Measurements from ENCODE around the gene RFX2.
A peak's percentile ranks its signal among the peaks of the same experiment; 100 is the strongest.
"Not testable (repeated sequence)": the region's sequence is repeated elsewhere in the genome, so short reads cannot be mapped to it uniquely, and the experiment has no call there.

RFX2 gene

GRCh38 chr19:6110360-6110977 is at the start of gene RFX2:
Gene RFX2, minus strand, starts transcription at chr19:6110500. Its CDS starts 63,004 bp downstream, at chr19:6047496.
- peak; percentile 99 for DNase-seq

- no peak for DNase-seq
Measured at GRCh38 chr19:6156033-6156432, 45.7 kb upstream of the RFX2 start.

DNA sequence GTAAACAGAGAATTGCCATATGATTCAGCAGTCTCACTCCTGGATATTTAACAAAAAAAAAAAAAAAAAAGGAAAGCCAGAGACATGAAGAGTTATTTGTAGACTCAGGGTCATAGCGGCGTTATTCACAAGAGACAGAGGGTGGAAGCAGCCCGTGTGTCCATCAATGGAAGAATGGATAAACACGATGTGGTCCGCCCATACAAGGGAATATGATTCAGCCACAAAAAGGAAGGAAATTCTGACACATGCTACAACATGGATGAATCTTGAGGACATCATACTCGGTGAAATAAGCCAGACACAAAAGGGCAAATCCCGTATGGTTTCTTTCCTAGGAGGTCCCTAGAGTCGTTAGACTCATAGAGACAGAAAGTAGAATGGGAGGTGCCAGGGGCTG is 40.0 kb upstream of the RFX2 start:
- no peak for DNase-seq

- no peak for DNase-seq
Measured at GRCh38 chr19:6141217-6141616, 30.9 kb upstream of the RFX2 start.

GRCh38 chr19:6138511-6138910 is 28.2 kb upstream of the RFX2 start:
- DNase-seq = no peak

- no peak for DNase-seq
Measured at GRCh38 chr19:6138066-6138465, 27.8 kb upstream of the RFX2 start.

GRCh38 chr19:6133231-6133630 is 22.9 kb upstream of the RFX2 start:
- no peak for DNase-seq

DNA sequence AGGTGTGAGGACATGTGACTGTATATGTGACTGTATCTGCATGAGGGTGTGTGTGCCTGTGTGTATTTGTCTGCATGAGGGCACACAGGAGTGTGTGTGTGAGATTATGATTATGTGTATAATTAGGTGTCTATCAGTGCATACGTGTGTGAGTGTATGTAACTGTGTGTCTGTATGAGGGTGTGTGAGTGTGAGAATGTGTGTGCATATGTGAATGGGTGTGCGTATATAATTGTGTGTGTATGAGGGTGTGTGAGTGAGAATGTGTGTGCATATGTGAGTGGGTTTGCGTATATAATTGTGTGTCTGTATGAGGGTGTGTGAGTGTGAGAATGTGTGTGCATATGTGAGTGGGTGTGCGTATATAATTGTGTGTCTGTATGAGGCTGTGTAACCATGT is 22.2 kb upstream of the RFX2 start:
- no peak for DNase-seq

DNA sequence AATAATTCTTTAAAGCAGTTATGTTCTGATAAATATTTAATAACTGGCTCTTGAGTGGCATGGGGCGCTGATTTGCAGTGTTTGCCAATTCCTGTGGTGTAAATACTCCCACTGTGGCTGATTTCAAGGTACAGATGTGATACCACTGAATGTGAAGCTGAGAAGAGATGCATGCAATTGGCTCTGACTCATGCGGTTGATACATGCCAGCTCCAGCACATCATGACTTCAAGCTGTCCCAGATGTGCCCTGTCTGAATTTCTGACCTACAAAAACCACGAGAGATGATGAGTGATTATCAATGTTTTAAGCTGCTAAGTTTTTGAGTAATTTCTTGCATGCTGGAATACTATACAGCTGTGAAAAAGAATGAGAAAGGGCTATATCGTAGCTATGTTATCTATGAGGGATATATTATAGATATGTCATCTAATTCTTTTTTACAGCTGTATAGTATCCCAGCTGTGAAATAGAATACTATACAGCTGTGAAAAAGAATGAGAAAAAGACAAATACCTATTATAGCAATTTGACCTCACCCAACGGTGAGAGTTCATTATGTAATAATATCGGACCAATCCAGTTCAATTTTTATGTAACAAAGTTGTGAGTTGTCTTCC is 17.5 kb upstream of the RFX2 start:
- no peak for DNase-seq

- DNase-seq = peak; percentile 73
Measured at GRCh38 chr19:6126335-6126974, 16.2 kb upstream of the RFX2 start.

DNA sequence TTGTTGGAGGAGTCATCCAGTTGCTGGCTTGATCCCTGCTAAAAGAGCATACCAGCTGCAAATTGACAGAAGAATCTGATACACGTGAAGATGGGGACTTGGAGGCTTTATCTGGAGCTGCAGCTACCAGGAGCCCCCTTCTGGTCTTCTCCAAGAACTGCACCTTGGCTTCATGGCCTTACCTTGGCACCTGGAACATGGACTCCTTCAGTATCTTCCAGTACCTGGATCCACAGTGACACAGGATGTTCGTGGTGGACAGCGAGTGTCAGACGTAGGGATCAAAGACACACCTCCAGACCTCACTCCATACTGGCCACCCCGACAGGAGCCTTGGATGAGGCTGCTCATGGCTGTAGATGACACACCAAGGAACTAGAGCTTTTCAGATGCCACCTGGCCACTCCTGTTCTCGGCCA is 15.3 kb upstream of the RFX2 start:
- DNase-seq = peak; percentile 73

- no peak for DNase-seq
Measured at GRCh38 chr19:6119031-6119430, 8.7 kb upstream of the RFX2 start.

- no peak for DNase-seq
Measured at GRCh38 chr19:6118043-6118442, 7.7 kb upstream of the RFX2 start.

DNA sequence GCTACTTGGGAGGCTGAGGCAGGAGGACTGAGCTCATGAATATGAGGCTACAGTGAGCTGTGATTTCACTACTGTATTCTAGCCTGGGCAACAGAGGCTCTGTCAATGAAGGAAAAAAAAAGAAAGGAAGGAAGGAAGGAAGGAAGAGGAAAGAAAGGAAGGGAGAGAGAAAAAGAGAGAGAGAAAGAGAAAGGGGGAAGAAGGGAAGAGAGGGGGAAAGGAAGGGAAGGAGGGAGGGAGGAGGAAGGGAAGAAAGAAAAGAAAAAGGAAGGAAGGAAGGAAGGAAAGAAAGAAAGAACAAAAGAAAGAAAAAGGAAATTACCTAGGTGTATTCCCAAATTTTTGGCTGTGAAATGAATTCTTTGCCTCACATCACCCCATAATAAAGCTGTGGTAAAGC is 7.2 kb upstream of the RFX2 start:
- DNase-seq = no peak

GRCh38 chr19:6116749-6117430 is 6.6 kb upstream of the RFX2 start:
- DNase-seq = no peak

GRCh38 chr19:6115992-6116391 is 5.7 kb upstream of the RFX2 start:
- DNase-seq = no peak

GRCh38 chr19:6113616-6114188 is 3.4 kb upstream of the RFX2 start:
- no peak for DNase-seq

DNA sequence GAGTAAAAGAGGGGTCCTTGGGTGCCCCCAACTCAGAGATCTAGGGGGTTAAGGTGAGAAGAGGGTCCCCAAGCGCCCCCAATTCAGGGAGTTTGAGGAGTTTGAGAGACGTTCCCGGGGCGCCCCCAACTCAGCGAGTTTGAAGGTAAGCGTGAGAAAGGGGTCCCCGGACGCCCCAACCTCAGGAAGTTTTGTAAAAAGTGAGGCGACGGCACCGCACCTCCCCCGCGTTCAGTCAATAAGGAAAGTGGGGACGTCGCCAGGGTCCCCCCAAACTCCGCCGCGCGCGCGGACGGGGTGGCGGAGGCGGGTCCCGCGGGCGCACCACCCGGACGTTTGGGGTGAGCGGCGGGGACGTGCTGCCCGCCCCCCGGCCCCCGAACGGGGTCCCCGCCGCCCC is 353 bp downstream of the RFX2 start:
- DNase-seq = no peak

DNA sequence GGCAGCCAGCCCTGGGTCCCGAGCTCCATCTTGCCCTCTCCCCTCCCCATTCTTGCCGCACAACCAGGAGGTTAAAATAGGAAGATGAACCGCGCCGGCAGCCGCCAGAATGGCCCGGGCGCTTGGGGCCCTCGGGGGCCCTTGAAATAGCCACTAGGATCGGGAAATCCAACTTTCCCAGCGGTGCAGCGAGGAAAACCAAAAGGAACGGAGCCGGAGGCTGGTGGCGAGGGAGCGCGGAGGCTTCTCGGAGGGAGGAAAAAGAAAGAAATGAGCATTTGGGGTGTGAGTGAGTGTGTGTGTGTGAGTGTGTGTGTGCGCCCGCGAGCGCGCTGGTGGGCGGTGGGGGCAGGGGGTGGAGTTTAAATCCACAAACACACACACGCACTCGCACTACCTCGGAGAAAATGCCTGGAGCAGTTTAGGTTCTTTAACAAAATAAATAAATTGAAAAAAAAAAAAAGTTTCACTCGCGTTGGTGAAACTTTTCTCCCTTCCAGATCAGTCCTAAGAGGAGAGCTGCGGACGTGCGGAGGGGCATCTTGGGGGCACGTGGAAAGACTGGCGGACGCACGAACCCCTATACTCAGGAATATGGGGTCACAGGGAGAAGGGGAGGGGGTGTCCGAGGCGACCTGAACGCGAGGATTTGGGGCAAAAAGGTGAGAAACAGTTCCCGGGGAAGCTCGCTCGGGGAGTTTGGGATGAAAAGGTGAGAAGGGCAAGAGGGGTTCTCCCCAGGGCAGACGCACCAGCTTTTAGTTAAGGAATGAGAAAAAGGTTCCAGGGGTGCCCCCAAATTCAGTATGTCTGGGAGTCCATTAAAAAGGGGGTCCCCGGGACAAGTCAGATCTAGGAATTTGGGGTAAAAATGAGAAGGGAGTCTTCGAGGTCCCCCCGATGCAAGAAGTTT is 1.3 kb downstream of the RFX2 start:
- peak; percentile 65 for DNase-seq

GRCh38 chr19:6106643-6107294 is 3.5 kb downstream of the RFX2 start:
- not testable (repeated sequence) for DNase-seq

DNA sequence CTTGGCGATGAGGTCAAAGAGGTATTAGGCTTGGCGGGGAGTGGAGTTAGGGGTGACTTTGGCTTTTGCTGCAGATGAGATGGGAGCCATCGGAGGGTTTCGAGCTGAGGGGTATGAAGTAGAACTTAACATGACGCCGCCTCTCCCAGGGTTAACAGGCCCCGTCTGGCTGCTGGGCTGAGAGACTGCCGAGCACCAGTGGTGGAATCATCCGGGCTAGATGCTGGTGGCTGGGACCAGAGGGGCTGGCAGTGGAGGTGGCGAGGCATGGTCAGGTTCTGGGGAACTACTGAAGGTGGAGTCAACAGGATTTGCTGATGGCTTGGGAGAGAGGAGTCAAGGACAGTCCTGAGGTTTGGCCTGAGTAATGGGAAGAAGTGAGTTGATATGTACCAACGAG is 4.9 kb downstream of the RFX2 start:
- no peak for DNase-seq

DNA sequence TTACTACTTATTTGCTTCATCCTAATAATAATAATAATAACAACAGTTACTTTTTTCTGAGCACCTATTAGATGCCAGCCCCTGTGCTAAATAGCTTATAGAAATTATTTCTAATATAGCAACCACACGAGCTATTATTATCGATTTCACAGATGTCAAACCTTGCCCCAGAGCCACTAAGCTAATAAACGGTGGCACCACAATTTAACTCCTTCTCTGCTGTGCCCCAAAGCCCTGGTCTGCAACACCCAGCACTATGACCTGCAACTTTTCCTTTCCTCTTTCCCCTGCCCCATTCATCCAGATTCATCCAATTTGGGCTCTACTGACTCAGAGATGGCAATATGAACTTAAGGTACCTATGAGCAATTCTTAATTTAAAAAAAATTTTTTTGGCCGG is 6.4 kb downstream of the RFX2 start:
- no peak for DNase-seq

All from EL (cell line).